HG03457 (cell line): ENCODE measurements around the gene STXBP4.

ENCODE experiments used
- ATAC-seq: cut with Tn5 transposase; IDR thresholded peaks from one replicate; pipeline ENCODE4 v1.9.1; 2021; ENCODE audit warnings: moderate number of reproducible peaks; ENCODE audit not compliant: unreplicated experiment

Gene STXBP4, protein sequence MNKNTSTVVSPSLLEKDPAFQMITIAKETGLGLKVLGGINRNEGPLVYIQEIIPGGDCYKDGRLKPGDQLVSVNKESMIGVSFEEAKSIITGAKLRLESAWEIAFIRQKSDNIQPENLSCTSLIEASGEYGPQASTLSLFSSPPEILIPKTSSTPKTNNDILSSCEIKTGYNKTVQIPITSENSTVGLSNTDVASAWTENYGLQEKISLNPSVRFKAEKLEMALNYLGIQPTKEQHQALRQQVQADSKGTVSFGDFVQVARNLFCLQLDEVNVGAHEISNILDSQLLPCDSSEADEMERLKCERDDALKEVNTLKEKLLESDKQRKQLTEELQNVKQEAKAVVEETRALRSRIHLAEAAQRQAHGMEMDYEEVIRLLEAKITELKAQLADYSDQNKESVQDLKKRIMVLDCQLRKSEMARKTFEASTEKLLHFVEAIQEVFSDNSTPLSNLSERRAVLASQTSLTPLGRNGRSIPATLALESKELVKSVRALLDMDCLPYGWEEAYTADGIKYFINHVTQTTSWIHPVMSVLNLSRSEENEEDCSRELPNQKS

GRCh38 chr17:54968262-54968987 lies at the start of gene STXBP4, which contains the start of gene COX11:
TSS of gene STXBP4 (plus strand) at chr17:54968765. CDS start at chr17:54986220, 17,455 bp downstream.
TSS of gene COX11 (minus strand) at chr17:54968654. CDS start at chr17:54968646, 8 bp downstream.
- ATAC-seq = peak; percentile 86

GRCh38 chr17:54919425-54919824 lies 49.1 kb upstream of the STXBP4 start:
- no peak for ATAC-seq

DNA sequence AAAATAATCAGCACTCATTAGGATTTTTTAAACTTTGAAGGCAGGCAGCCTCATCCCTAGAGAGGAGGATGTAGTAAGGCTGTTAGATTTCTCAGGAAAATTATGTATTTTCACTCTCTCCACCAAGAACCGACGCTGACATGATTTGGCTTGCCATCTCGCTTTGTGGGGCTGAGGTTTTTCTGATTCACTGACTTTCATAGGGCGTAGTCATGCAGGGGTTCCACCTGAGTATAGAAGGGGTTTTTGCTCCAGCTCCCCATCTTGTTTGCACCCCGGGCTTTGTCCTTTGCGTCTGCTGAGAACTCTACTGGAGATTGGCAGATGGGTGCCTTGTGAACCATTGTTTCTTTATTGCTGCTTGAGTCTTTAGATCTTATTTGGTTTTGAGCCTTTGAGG lies 47.7 kb upstream of the STXBP4 start:
- peak; percentile 61 for ATAC-seq

GRCh38 chr17:54924405-54924804 lies 44.2 kb upstream of the STXBP4 start:
- ATAC-seq = no peak

DNA sequence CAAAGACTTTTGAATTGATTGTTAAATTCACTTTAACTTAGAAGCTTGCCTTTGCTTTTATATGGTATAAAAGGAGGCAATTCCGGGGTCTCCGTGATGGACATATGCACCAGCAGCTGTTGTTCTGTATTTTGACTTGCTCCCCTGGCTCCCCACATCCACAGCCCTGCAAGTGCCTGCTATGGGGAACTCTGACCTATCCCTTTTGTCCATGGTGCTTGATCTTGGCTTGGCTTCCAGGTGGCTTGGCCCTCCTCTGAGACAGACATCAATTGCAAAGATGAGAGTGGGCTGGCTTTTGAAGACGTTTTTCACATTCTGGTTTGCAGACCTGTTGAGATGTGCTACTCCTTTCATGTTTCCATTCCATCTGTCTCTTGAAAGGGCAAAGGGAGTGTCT lies 41.0 kb upstream of the STXBP4 start:
- ATAC-seq = no peak

- no peak for ATAC-seq
Measured at GRCh38 chr17:54932711-54933110, 35.9 kb upstream of the STXBP4 start.

- ATAC-seq = no peak
Measured at GRCh38 chr17:54933921-54934320, 34.6 kb upstream of the STXBP4 start.

- ATAC-seq = no peak
Measured at GRCh38 chr17:54935471-54935870, 33.1 kb upstream of the STXBP4 start.

- ATAC-seq = no peak
Measured at GRCh38 chr17:54937018-54937417, 31.5 kb upstream of the STXBP4 start.

DNA sequence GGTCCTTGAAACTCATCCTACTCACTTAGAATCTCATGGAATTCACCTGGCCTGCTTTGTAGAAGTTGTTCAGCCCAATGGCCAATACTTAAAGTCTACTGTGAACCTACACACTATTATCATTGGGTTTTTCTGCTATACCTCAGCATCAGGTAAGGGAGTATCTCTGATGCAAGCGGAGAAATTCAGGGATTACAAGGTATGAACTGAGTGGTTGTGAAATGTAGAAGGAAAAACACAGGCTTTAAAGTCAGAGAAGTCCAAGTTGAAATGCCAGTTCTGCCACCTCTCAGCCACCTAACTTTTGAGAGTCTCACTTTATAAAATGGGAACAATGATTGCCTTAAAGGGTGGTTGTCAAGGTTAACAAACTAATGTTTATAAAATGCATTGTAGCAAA lies 31.1 kb upstream of the STXBP4 start:
- ATAC-seq = no peak

GRCh38 chr17:54941285-54941684 lies 27.3 kb upstream of the STXBP4 start:
- ATAC-seq = no peak

DNA sequence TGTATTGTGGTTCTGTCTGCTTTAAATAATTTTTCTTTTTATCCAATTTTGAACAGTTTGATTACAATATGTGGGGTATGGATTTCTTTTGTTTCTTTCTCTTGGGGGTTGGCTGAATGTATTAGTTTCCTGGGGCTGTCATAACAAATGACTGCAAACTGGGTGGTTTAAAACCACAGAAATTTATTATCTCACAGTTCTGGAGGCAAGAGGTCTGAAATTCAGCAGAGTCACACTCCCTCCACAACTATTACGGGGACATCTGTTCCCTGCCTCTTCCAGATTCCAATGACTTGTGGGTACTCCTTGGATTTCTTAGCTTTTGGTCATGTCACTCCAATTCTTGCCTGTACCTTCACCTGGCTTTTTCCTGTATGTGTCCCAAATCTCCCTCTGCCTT lies 23.8 kb upstream of the STXBP4 start:
- ATAC-seq = no peak

GRCh38 chr17:54945231-54945630 lies 23.3 kb upstream of the STXBP4 start:
- no peak for ATAC-seq

DNA sequence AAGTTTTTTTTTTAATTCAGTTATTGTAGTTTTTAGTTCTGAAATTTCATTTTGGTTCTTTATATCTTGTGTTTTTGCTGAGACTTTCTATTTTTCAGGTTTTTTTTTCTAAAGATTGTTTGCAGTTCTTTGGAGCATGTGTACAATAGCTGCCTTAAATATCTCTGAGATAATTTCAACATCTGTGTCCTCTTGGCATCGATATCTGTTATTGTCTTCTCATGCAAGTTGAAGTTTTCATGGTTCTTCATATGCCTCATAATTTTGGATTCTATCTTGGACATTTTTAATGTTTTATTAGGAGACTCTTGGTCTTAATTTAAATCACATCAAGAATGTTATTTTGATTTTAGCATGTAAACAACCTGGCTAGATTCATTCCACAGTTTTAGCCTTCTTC lies 22.9 kb upstream of the STXBP4 start:
- no peak for ATAC-seq

GRCh38 chr17:54947396-54947795 lies 21.2 kb upstream of the STXBP4 start:
- no peak for ATAC-seq

- no peak for ATAC-seq
Measured at GRCh38 chr17:54948380-54948779, 20.2 kb upstream of the STXBP4 start.

GRCh38 chr17:54950116-54950515 lies 18.4 kb upstream of the STXBP4 start:
- no peak for ATAC-seq

GRCh38 chr17:54951286-54951685 lies 17.3 kb upstream of the STXBP4 start:
- ATAC-seq = no peak

DNA sequence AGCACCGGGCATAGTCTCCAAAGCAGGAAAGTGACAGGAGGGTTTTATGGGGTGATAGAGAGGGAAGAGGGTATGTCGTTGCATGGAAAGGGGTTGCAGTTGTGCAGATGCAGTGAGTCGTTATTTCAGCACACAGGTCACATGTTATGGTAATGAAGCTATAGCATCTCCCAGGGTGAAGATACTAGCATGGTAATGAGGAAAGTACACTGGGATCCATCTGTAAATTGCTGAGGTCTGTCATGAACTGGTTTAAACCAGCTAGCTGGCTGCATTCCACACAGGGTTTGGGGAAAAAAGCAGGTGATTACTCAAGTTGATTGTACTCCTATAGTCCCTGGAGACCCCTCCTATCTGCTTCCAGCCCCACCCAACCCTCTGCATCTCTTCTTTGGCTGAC lies 11.8 kb upstream of the STXBP4 start:
- ATAC-seq = no peak

- ATAC-seq = peak; percentile 15
Measured at GRCh38 chr17:54967621-54968261, 824 bp upstream of the STXBP4 start.

DNA sequence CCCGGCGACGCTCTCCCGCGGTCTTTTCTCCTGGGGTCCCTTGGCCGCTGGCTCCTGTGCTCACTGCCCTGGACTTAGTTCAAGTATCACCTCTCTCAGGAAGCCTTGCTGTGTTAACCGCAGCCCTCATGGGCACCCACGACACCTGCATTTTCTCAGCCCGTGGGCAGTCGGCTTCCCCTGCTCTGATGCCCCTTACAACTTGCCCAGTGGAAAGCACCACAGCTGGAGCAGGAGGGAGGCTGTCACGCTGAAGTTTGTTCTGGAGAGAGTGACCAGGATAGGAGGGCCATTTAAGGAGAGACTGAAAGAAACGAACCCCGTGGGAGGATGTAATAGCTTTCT lies 395 bp downstream of the STXBP4 start:
- ATAC-seq = peak; percentile 18
